Astrocyte (in vitro differentiated cells and primary cell): ENCODE results near the gene PDSS2. TPM values are rescaled to one million over a fixed set of nuclear protein-coding genes. Genes with fewer than 3 reads are reported as not detected.

Experiments
- DNase-seq: peaks from one replicate; pipeline ENCODE4 v3.0.0-alpha.2; 2010; ENCODE audit warnings: low read depth
- FAIRE-seq: peaks from 2 replicates; lab custom pipeline; 2011; peaks lifted over from hg19 to GRCh38; lab: Jason Lieb, UNC
- H2AFZ ChIP-seq: 2 replicates; pipeline ENCODE4 v1.6.0; 2012; ENCODE audit warnings: low read depth, low read length, inconsistent platforms
- H3K27ac ChIP-seq: 2 replicates; pipeline ENCODE4 v1.5.1; 2011; ENCODE audit warnings: low read depth, low read length, inconsistent platforms
- H3K27me3 ChIP-seq: 2 replicates; pipeline ENCODE4 v1.6.0; 2011; ENCODE audit warnings: low read length, inconsistent platforms; ENCODE audit not compliant: insufficient read depth
- H3K36me3 ChIP-seq: 2 replicates; pipeline ENCODE4 v1.5.1; 2011; ENCODE audit warnings: low read length, inconsistent platforms; ENCODE audit not compliant: insufficient read depth
- H3K4me1 ChIP-seq: 2 replicates; pipeline ENCODE4 v1.5.1; 2011; ENCODE audit warnings: low read length, inconsistent platforms; ENCODE audit not compliant: insufficient read depth
- H3K4me2 ChIP-seq: 2 replicates; pipeline ENCODE4 v1.6.0; 2012; ENCODE audit warnings: low read length, inconsistent platforms
- H3K4me3 ChIP-seq: 2 replicates; pipeline ENCODE4 v1.5.1; 2011; ENCODE audit warnings: low read depth, mild to moderate bottlenecking, low read length, inconsistent platforms; ENCODE audit not compliant: insufficient read depth
- H3K79me2 ChIP-seq: 2 replicates; pipeline ENCODE4 v1.6.0; 2012; ENCODE audit warnings: mild to moderate bottlenecking, low read length, inconsistent platforms; ENCODE audit not compliant: insufficient read depth
- H3K9ac ChIP-seq: 2 replicates; pipeline ENCODE4 v1.6.0; 2012; ENCODE audit warnings: mild to moderate bottlenecking, low read length, inconsistent platforms
- H3K9me3 ChIP-seq: 2 replicates; pipeline ENCODE4 v1.5.1; 2012; ENCODE audit warnings: low read depth, mild to moderate bottlenecking, low read length, inconsistent platforms; ENCODE audit not compliant: insufficient read depth
- H4K20me1 ChIP-seq: 2 replicates; pipeline ENCODE4 v1.6.0; 2012; ENCODE audit warnings: low read length, inconsistent platforms; ENCODE audit not compliant: insufficient read depth
- H3K27ac Mint-ChIP-seq: one replicate; pipeline ENCODE4 v1.8.0; 2021; ENCODE audit warnings: mild to moderate bottlenecking, mixed read lengths; ENCODE audit not compliant: unreplicated experiment
- H3K27me3 Mint-ChIP-seq: one replicate; pipeline ENCODE4 v1.8.0; 2021; ENCODE audit warnings: low read depth, mixed read lengths; ENCODE audit not compliant: unreplicated experiment
- H3K36me3 Mint-ChIP-seq: one replicate; pipeline ENCODE4 v1.8.0; 2021; ENCODE audit warnings: low read depth, mixed read lengths; ENCODE audit not compliant: unreplicated experiment
- H3K4me1 Mint-ChIP-seq: one replicate; pipeline ENCODE4 v1.8.0; 2021; ENCODE audit warnings: low read depth, mixed read lengths; ENCODE audit not compliant: unreplicated experiment
- H3K4me3 Mint-ChIP-seq: one replicate; pipeline ENCODE4 v1.8.0; 2021; ENCODE audit warnings: mild to moderate bottlenecking, moderate library complexity, mixed read lengths; ENCODE audit not compliant: unreplicated experiment
- H3K9me3 Mint-ChIP-seq: one replicate; pipeline ENCODE4 v1.8.0; 2021; ENCODE audit warnings: mild to moderate bottlenecking, mixed read lengths; ENCODE audit not compliant: unreplicated experiment
- CTCF ChIP-seq: IDR thresholded peaks from 2 replicates; pipeline ENCODE4 v1.5.1; 2011; ENCODE audit warnings: low read depth, mild to moderate bottlenecking, inconsistent platforms, low read length, moderate library complexity; ENCODE audit not compliant: insufficient read depth
- EZH2 ChIP-seq: IDR thresholded peaks from 2 replicates; pipeline ENCODE4 v1.6.1; 2012; ENCODE audit warnings: mild to moderate bottlenecking, low read length, inconsistent platforms; ENCODE audit not compliant: insufficient read depth
- total RNA-seq: library from RNA; stranded (reverse); gene quantifications from 2 replicates; pipeline ENCODE4 v1.2.1, GENCODE V29; 2021

Gene PDSS2
- total RNA-seq, 1 donor from 2014 or later, result 7.7 TPM

- TF ChIP-seq CTCF (no peak), EZH2 (no peak)
- Histone ChIP-seq H3K4me2 (no peak overlapping the region), H3K4me1 (no peaks in the 10 kb centered on the region), H2AFZ (no peak overlapping the region), H3K9me3 (no peaks in the 10 kb centered on the region), H3K9ac (no peak overlapping the region), H4K20me1 (no peaks in the 10 kb centered on the region), H3K4me3 (no peak overlapping the region), H3K27ac (no peak overlapping the region), H3K79me2 (no peaks in the 10 kb centered on the region), H3K27me3 (no peaks in the 10 kb centered on the region), H3K36me3 (no peaks in the 10 kb centered on the region)
- H3K4me3 Mint-ChIP-seq, result no peak overlapping the region
- H3K4me1 Mint-ChIP-seq, result peaks cover 2% of the 10 kb centered on the region
- no peaks in the 10 kb centered on the region for H3K36me3 Mint-ChIP-seq
- FAIRE-seq (no peak), DNase-seq (no peak)
- H3K27ac Mint-ChIP-seq, result no peak overlapping the region
- no peaks in the 10 kb centered on the region for H3K27me3 Mint-ChIP-seq
- H3K9me3 Mint-ChIP-seq, result no peaks in the 10 kb centered on the region
Measured at GRCh38 chr6:107228754-107229153, 230.6 kb downstream of the PDSS2 start.

GRCh38 chr6:107221519-107221918 lies 237.8 kb downstream of the PDSS2 start:
- H3K9me3 Mint-ChIP-seq, result no peaks in the 10 kb centered on the region
- Histone ChIP-seq H3K9ac (no peak overlapping the region), H3K27me3 (no peaks in the 10 kb centered on the region), H3K4me1 (no peaks in the 10 kb centered on the region), H2AFZ (no peak overlapping the region), H3K9me3 (no peaks in the 10 kb centered on the region), H3K27ac (no peak overlapping the region), H3K36me3 (no peaks in the 10 kb centered on the region), H4K20me1 (no peaks in the 10 kb centered on the region), H3K79me2 (no peaks in the 10 kb centered on the region), H3K4me2 (no peak overlapping the region), H3K4me3 (no peak overlapping the region)
- no peak overlapping the region for H3K4me3 Mint-ChIP-seq
- H3K36me3 Mint-ChIP-seq, result no peaks in the 10 kb centered on the region
- no peaks in the 10 kb centered on the region for H3K27me3 Mint-ChIP-seq
- H3K27ac Mint-ChIP-seq, result no peak overlapping the region
- TF ChIP-seq CTCF (no peak), EZH2 (no peak)
- no peaks in the 10 kb centered on the region for H3K4me1 Mint-ChIP-seq
- FAIRE-seq (no peak), DNase-seq (no peak)

DNA sequence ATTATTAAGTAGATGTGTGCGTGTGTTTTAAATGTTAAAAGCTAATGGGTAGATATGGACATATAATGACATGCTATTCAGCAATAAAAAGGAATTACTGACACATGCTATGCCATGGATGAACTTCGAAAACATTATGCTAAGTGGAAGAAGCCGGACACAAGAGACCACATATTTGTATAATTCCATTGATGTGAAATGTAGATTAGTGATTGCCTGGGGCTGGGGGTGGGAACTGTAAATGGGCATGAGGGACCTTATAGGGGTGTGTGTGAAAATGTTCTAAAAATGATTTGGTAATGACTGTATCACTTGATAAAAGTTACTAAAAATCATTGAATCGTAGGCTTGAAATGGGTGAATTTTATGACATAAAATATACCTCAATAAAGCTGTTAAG lies 239.5 kb downstream of the PDSS2 start:
- H3K27me3 Mint-ChIP-seq, result no peaks in the 10 kb centered on the region
- H3K9me3 Mint-ChIP-seq, result no peaks in the 10 kb centered on the region
- Histone ChIP-seq H3K4me2 (no peak overlapping the region), H3K4me3 (no peak overlapping the region), H4K20me1 (no peaks in the 10 kb centered on the region), H3K27me3 (no peaks in the 10 kb centered on the region), H3K4me1 (no peaks in the 10 kb centered on the region), H3K9me3 (no peaks in the 10 kb centered on the region), H3K27ac (no peak overlapping the region), H2AFZ (no peak overlapping the region), H3K9ac (no peak overlapping the region), H3K79me2 (no peaks in the 10 kb centered on the region), H3K36me3 (no peaks in the 10 kb centered on the region)
- no peak for DNase-seq
- H3K27ac Mint-ChIP-seq, result no peak overlapping the region
- H3K4me3 Mint-ChIP-seq, result no peak overlapping the region
- H3K4me1 Mint-ChIP-seq, result no peaks in the 10 kb centered on the region
- TF ChIP-seq CTCF (no peak), EZH2 (no peak)
- no peak for FAIRE-seq
- H3K36me3 Mint-ChIP-seq, result no peaks in the 10 kb centered on the region
